ENCODE data around the gene UGT8. TPM values are rescaled to one million over a fixed set of nuclear protein-coding genes. Genes with fewer than 3 reads are reported as not detected.

UGT8 gene
- total RNA-seq, 1 experiment from 2014 or later = 15.7 TPM

GRCh38 chr4:114684462-114684861 is 85.9 kb downstream of the UGT8 start:
- no peak overlapping the region for H2BK5ac ChIP-seq (ENCODE audit: insufficient read length, low read length)
- no peak overlapping the region for H4K5ac ChIP-seq (ENCODE audit: insufficient read length, low read depth, low read length)
- TF ChIP-seq, protein P1, sequence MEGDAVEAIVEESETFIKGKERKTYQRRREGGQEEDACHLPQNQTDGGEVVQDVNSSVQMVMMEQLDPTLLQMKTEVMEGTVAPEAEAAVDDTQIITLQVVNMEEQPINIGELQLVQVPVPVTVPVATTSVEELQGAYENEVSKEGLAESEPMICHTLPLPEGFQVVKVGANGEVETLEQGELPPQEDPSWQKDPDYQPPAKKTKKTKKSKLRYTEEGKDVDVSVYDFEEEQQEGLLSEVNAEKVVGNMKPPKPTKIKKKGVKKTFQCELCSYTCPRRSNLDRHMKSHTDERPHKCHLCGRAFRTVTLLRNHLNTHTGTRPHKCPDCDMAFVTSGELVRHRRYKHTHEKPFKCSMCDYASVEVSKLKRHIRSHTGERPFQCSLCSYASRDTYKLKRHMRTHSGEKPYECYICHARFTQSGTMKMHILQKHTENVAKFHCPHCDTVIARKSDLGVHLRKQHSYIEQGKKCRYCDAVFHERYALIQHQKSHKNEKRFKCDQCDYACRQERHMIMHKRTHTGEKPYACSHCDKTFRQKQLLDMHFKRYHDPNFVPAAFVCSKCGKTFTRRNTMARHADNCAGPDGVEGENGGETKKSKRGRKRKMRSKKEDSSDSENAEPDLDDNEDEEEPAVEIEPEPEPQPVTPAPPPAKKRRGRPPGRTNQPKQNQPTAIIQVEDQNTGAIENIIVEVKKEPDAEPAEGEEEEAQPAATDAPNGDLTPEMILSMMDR (conservative IDR thresholded peaks at IDR 0.05) = no peak

More at GRCh38 chr4:114684462-114684861, 85.9 kb downstream of the UGT8 start:
- no peaks in the 10 kb centered on the region for H3K9me3 Mint-ChIP-seq
- H4K20me1 ChIP-seq (ENCODE audit: control insufficient read depth, insufficient read depth, insufficient read length) = no peaks in the 10 kb centered on the region
- H3T11ph ChIP-seq (ENCODE audit: low read length) = no peak overlapping the region
- no peak overlapping the region for H4K8ac ChIP-seq (replicated peaks; ENCODE audit: insufficient read length, low read depth, low read length)
- H3K36me3 Mint-ChIP-seq (ENCODE audit: insufficient read depth in 1 of 3, low read depth in 3 of 3) = no peaks in the 10 kb centered on the region
- H2BK15ac ChIP-seq (ENCODE audit: low read depth, low read length) = no peak overlapping the region
- no peak overlapping the region for H3K18ac ChIP-seq (ENCODE audit: insufficient read length, low read depth, low read length)
- H3K27me3 ChIP-seq (ENCODE audit: insufficient read depth, low read length) = no peaks in the 10 kb centered on the region
- no peak overlapping the region for H2BK120ac ChIP-seq (ENCODE audit: low read depth, low read length, poor library complexity, severe bottlenecking)
- no peaks in the 10 kb centered on the region for H3K27me3 Mint-ChIP-seq (ENCODE audit: low read depth)
- H2AFZ ChIP-seq (ENCODE audit: low read length) = no peak overlapping the region
- no peak overlapping the region for H3K14ac ChIP-seq (ENCODE audit: insufficient read depth, low read length)
- H3K79me1 ChIP-seq (ENCODE audit: insufficient read depth, low read depth, low read length, poor library complexity, severe bottlenecking) = no peaks in the 10 kb centered on the region
- H2BK12ac ChIP-seq (ENCODE audit: insufficient read length, low read depth, low read length) = no peak overlapping the region
- H3K27ac Mint-ChIP-seq = no peak overlapping the region
- no peak overlapping the region for H3K9ac ChIP-seq (ENCODE audit: extremely low read depth, insufficient read length, low read length)
- no peak overlapping the region for H2BK20ac ChIP-seq (ENCODE audit: low read depth, low read length, poor library complexity, severe bottlenecking)
- no peak for DNase-seq
- H3K4ac ChIP-seq (ENCODE audit: low read depth, low read length) = no peak overlapping the region
- H4K91ac ChIP-seq (ENCODE audit: insufficient read length, low read depth, low read length) = no peak overlapping the region
- H3K23me2 ChIP-seq (ENCODE audit: insufficient read length, low read depth, low read length, poor library complexity, severe bottlenecking) = no peaks in the 10 kb centered on the region
- H3K27ac ChIP-seq (ENCODE audit: insufficient read length, low read depth, low read length) = no peak overlapping the region
- no peaks in the 10 kb centered on the region for H3K9me3 ChIP-seq (ENCODE audit: control insufficient read depth, low read depth, low read length)
- no peak overlapping the region for H3K56ac ChIP-seq (ENCODE audit: insufficient read length, low read depth, low read length)
- no peaks in the 10 kb centered on the region for H3K79me2 ChIP-seq (ENCODE audit: insufficient read depth, low read length)
- no peak overlapping the region for H3K4me3 Mint-ChIP-seq
- H3K4me2 ChIP-seq (ENCODE audit: insufficient read depth, insufficient read length, low read length) = no peak overlapping the region
- no peaks in the 10 kb centered on the region; the same call in 1 of the 2 replicates for H3K4me1 ChIP-seq (ENCODE audit: insufficient read depth, low read length)
- H2AK5ac ChIP-seq (ENCODE audit: insufficient read length, low read length) = no peak overlapping the region
- H3K23ac ChIP-seq (ENCODE audit: insufficient read length, low read depth, low read length) = no peak overlapping the region
- H3K4me1 Mint-ChIP-seq = peaks cover 3 to 12% of the 10 kb centered on the region in 2 experiments; a peak in 3 of 4 replicates

Data from H9 (cell line).